ENCODE measurements around the gene GAS6.
"Not testable (repeated sequence)": the region's sequence is repeated elsewhere in the genome, so short reads cannot be mapped to it uniquely, and the experiment has no call there.

GAS6 gene

DNA sequence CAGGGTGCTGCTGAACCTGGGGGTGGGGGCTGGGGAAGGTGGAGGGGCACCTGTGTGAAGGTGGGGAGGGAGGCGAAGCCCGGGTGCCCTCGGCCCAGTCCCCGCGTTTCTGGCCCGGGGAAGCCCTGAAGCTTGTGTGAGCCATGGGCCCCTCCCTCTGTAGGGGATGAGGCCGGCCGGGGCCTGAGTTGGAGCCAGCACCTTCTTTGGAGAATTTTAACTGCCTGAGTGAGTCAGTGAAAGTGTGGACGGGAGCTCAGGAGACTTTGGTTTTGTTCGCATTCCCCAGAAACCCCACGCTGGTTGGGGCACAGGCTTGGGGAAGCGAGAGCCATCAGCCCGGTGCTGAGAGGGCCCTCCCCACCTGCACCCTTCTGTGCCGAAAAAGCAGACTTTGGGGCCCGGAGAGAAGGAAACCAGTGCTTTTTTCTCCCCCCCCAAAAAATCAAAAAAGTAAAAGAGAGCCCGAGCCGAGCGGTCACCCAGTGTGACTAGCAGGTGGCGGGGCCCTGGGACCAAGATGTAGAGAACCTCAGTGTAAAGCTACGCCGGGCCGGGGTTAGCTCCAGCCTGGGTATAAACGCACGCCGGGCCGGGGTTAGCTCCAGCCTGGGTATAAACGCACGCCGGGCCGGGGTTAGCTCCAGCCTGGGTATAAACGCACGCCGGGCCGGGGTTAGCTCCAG is 59.7 kb downstream of the GAS6 start:
- DNase-seq = peak; percentile 4

DNA sequence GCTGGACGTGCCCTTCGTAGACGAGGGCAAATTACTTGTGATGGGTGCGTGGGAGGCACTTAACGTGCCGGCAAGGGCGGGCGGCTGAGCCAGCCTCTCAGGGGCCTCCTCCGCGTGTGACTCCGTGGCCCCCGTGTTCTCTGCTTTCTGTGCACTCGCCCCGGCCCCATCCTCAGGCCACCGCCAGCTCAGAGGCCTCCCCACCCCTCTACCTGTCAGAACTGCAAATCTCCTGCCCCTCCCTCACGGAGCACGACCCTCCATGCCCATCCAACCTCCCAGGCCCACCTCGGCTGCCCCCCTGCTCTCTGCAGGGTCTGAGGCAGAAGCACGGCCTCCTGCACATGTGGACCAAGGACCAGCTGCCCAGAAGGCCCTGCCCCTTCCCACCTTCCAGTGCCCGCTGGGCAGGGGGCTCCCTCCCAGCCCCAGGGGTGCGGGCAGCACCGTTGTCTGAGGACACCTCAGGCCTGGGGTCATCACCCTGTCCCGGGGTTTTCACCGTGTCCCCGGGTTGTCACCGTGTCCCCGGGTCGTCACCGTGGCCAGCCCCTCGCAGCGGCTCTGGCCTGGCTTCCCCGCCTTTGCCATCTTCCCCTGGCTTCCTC is 60.4 kb downstream of the GAS6 start:
- peak; percentile 5 for DNase-seq

GRCh38 chr13:113802761-113803160 is 61.1 kb downstream of the GAS6 start:
- DNase-seq = peak; percentile 6

DNA sequence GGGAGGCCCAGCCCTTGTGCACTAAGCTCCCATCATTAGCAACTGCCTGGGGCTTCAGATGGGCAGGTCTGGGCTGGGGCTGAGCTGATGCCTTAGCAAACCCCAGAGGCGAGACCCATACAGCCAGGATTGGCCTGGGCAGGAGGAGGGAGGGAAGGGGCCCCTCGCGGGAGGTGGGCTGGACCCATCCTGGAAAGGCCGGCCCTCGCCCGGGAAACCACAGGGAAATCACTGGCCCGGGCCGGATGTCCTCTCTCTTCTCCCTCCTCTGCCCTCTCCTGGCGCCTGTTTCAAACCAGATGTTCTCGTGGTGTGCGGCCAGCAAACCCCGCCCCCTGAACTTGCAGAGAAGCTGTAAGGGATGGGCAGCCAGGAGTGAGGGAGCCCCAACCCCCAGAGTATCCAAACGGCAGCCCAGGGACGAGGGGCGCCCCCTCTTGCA is 61.8 kb downstream of the GAS6 start:
- peak; percentile 7 for DNase-seq

DNA sequence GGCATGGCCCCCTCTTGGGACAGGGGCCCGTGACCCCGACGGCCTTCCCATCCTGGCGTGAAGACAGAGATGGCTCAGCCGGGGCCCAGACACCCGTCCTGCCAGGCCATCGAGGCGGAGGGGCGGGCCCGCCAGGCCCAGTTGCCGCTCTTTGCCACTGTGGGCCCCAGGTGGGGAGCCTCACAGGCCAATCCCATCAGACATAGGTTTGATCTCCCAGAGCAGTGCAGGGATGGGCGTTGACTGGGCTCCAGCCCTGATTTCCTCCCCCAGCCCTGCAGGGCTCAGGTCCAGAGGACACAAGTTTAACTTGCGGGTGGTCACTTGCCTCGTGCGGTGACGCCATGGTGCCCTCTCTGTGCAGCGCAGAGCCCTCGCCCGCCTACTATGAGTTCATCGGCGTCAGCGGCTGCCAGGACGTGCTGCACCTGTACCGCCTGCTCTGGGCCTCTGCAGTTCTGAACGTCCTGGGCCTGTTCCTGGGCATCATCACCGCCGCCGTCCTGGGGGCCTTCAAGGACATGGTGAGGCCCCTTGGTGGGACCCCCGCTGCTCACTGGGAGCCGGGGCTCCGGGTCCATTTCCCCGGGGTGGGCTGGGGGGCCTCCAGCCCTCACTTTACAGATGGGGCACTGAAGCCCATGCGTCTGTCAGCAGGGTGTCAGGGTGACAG is 62.5 kb downstream of the GAS6 start:
- peak; percentile 6 for DNase-seq

GRCh38 chr13:113800576-113800926 is 63.3 kb downstream of the GAS6 start:
- DNase-seq = peak; percentile 8

- no peak for DNase-seq
These were observed 65.6 kb downstream of the GAS6 start for GRCh38 chr13:113798200-113798811.

DNA sequence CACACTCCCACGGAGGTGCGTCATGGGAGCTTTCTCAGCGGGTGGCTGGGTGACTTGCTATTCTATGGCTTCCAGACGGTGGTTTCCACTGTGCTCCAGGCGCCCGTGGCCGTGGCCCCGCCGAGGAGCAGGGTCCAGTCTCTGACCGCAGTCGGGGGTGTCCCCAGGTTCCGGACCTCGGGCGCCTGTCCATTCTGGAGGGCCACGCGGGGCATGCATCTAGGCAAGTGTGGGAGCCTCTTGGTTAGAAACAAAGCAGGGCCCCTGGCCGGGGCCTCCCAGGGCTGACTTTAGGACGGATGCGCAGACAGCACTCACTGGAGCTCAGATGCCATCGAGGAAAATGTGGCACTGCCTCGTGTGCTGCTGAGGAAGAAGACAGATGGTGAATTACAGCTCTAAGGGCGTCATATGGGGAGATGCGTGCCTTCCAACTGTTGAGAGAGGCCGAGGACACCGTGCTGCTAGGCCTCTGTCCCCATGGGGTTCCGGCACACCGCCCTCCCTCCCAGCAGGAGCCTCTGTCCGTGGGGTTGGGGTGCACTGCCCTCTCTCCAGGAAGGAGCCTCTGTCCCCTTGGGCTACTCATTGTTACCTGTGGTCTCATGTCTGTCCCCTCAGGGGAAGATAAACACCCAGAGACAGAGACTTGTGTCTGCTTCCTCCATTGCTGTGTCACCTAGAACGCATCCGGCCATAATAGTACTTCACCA is 66.8 kb downstream of the GAS6 start:
- no peak for DNase-seq

GRCh38 chr13:113796211-113796963 is 67.5 kb downstream of the GAS6 start:
- DNase-seq = no peak

- not testable (repeated sequence) for DNase-seq
These were observed 68.5 kb downstream of the GAS6 start for GRCh38 chr13:113795362-113795761.

- no peak for DNase-seq
These were observed 69.1 kb downstream of the GAS6 start for GRCh38 chr13:113794764-113795173.

DNA sequence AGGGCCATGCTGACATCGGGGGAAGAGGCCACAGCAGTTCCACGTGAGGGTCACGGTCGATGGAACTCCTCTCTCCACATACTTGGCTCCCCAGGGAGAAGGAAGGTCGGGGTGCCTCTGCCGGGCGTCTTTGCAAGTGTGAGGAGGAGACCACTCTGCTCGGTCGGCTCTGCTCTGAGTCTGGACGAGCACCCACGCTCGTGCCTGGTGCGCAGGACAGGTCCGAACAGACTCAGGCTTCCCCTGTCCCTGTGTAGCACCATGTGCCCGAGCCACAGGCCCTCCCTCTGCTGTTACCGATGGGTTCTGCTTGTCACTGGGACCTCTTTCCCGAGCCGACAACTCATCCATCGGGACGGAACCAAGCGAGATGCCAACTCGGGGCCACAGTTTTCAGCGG is 69.8 kb downstream of the GAS6 start:
- no peak for DNase-seq

DNA sequence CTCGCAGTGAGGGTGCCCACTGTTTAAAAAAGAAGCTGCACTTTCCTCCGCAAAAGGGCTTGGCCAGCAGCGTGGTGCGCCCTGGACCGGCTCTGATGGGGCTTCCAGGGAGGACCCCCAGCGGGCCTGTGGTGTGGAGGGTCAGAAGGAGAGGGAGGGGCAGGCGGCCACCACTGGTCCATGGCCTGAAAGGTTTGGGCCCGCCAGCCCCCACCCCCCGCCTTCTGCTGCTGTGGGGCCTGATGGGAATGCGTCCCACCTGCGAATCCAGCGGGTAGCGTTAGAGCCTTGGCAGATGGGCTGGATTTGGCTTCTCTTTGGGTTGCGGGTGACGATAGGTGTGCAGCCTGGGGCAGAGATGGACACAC is 70.2 kb downstream of the GAS6 start:
- DNase-seq = no peak

DNA sequence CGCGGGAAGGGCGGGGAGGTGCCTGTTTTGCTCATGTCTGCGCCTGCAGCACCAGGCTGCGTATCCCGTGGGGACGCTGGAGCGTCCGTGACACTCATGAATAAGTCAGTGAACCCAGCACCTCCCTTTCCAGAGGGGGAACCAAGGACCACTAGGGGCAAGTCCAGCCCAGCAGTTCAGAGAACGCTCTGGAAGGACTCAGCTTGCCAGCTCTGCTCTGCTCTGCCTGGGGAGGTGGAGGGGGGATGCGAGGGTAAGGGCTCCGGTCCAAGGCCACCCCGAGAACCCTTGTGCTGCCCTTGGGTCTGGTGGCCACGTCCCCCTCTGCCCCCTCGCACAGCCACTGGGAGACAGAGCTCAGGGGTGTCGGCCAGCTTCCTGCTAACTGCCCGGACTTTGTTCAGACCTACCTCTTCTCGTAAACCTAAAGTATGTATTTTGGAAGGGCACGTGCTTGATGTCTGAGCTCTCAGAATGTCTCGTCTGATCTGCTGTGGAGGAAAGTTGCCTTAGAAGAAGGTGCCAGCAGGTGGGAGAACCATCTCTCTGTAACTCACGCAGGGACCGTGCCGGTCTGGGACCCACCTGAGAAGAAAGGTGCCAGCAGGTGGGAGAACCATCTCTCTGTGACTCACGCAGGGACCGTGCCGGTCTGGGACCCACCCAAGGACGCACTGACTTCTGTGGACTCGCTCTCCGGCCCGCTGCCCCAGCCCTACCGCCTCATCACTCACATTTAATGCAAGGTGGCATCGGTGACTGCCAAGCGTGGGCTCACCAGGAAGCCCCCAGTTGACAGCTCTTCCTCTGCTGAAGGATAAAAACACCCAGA is 70.8 kb downstream of the GAS6 start:
- no peak for DNase-seq

- no peak for DNase-seq
These were observed 71.6 kb downstream of the GAS6 start for GRCh38 chr13:113792236-113792770.

DNA sequence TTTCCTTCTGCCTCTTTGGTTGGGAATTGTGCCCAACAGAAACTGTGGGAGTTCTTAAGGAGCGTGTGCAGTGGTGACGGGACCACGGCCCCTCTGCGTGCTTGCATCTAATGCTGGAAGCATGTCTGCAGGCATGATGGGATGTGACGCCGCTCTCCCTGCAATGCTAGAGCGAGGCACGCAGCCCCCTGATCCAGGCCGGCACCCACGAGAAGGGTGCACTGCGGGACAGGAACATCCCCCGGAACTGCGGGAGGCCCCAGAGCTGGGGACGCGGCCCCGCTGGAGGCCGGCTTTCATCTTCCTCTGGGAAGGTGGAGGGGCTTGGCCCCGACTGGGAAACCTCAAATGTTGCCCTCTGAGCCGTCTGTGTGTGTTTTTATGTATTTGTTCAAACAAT is 72.1 kb downstream of the GAS6 start:
- no peak for DNase-seq

DNA sequence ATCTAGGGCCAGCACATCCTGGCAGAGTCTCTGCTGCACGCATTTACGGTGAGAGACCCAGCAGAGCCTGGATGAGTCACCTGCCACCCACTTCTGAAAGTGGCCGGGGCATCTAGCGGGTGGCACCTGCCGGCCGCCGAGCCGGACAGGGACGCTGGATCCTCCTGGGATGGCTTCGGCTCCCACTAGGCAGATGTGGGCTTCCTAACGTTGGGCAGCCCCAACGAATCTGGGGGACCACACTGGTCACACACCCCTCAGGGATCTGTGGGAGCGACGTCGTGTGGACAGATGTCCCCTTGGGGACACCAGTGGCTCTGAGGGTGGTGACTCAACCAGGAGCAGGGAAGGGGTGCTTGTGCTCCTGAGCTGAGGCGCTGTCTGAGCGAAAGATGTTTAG is 72.7 kb downstream of the GAS6 start:
- DNase-seq = no peak

DNA sequence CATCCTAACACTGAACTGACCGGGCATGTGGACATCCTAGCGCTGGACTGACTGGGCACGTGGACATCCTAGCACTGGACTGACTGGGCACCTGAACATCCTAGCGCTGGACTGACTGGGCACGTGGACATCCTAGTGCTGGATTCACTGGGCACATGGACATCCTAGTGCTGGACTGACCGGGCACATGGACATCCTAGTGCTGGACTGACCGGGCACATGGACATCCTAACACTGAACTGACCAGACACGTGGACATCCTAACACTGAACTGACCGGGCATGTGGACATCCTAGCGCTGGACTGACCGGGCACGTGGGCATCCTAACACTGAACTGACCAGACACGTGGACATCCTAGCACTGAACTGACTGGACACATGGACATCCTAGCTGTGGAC is 73.9 kb downstream of the GAS6 start:
- not testable (repeated sequence) for DNase-seq

GRCh38 chr13:113789167-113789566 is 74.7 kb downstream of the GAS6 start:
- no peak for DNase-seq

DNA sequence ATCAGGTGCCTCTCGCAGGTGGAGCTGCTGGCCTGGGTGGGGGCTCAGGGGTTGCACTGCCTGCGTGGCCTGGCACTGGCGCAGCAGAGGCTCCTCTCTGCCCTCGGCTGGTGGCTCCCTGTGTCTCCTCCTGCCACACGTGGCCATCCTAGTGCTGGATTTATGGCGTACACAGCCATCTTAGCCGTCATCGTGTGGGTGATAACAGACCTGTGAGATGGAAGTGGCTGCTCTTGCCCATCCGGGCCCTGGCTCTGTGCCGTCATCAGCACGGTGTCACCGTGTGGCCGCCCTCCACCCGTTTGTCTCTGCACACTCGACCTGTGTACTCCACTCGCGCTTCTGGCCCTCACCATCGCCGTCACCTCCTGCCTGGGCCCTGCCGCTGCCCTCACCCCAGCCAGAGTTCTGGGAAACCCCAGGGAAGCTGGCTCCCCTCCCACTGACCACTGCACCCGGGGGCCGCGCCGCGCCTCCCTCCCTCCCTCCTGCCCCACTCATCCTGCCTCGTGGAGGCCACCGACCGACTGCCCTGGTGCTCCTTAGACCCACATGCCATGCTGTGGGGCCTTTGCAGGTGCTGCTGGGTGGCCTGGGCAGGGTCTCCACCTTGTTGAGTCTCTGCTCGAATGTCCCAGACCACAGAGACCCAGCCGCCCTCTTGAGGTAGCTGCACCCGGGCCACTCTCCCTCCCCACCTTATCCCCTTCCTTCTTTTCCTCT is 75.3 kb downstream of the GAS6 start:
- no peak for DNase-seq

- DNase-seq = no peak
These were observed 76.2 kb downstream of the GAS6 start for GRCh38 chr13:113787694-113788093.
